ENCODE measurements around the gene GNPTG. TPM values are rescaled to one million over a fixed set of nuclear protein-coding genes. Genes with fewer than 3 reads are reported as not detected.

Gene GNPTG
- total RNA-seq, 1 donor from 2014 or later: 49.7 TPM

- Mint-ChIP-seq H3K4me1 (ENCODE audit: low read depth) (no peaks in the 10 kb centered on the region), H3K27me3 (no peaks in the 10 kb centered on the region), H3K36me3 (ENCODE audit: insufficient read depth) (peaks cover 1% of the 10 kb centered on the region), H3K27ac (no peak overlapping the region), H3K4me3 (ENCODE audit: low read depth) (no peak overlapping the region), H3K9me3 (ENCODE audit: low read depth) (no peaks in the 10 kb centered on the region)
- no peak for DNase-seq (ENCODE audit: low spot score, unreplicated experiment)
- no peak for TF ChIP-seq CTCF (IDR thresholded peaks at IDR 0.05; ENCODE audit: unreplicated experiment)
Measured at GRCh38 chr16:1366060-1366711, 14.5 kb downstream of the GNPTG start.

GRCh38 chr16:1366712-1367299 is 15.1 kb downstream of the GNPTG start:
- Mint-ChIP-seq H3K4me3 (ENCODE audit: low read depth) (no peak overlapping the region), H3K36me3 (ENCODE audit: insufficient read depth) (peaks cover 1% of the 10 kb centered on the region), H3K27me3 (no peaks in the 10 kb centered on the region), H3K9me3 (ENCODE audit: low read depth) (no peaks in the 10 kb centered on the region), H3K4me1 (ENCODE audit: low read depth) (no peaks in the 10 kb centered on the region), H3K27ac (no peak overlapping the region)
- no peak for DNase-seq (ENCODE audit: low spot score, unreplicated experiment)
- TF ChIP-seq CTCF (IDR thresholded peaks at IDR 0.05; ENCODE audit: unreplicated experiment): no peak

- no peak for TF ChIP-seq CTCF (IDR thresholded peaks at IDR 0.05; ENCODE audit: unreplicated experiment)
- H3K36me3 Mint-ChIP-seq (ENCODE audit: insufficient read depth): peaks cover 1% of the 10 kb centered on the region
- no peaks in the 10 kb centered on the region for H3K4me1 Mint-ChIP-seq (ENCODE audit: low read depth)
- H3K27me3 Mint-ChIP-seq: no peaks in the 10 kb centered on the region
- H3K9me3 Mint-ChIP-seq (ENCODE audit: low read depth): no peaks in the 10 kb centered on the region
- no peak for DNase-seq (ENCODE audit: low spot score, unreplicated experiment)
- H3K27ac Mint-ChIP-seq: no peak overlapping the region
- no peak overlapping the region for H3K4me3 Mint-ChIP-seq (ENCODE audit: low read depth)
Measured at GRCh38 chr16:1367486-1368174, 15.9 kb downstream of the GNPTG start.

DNA sequence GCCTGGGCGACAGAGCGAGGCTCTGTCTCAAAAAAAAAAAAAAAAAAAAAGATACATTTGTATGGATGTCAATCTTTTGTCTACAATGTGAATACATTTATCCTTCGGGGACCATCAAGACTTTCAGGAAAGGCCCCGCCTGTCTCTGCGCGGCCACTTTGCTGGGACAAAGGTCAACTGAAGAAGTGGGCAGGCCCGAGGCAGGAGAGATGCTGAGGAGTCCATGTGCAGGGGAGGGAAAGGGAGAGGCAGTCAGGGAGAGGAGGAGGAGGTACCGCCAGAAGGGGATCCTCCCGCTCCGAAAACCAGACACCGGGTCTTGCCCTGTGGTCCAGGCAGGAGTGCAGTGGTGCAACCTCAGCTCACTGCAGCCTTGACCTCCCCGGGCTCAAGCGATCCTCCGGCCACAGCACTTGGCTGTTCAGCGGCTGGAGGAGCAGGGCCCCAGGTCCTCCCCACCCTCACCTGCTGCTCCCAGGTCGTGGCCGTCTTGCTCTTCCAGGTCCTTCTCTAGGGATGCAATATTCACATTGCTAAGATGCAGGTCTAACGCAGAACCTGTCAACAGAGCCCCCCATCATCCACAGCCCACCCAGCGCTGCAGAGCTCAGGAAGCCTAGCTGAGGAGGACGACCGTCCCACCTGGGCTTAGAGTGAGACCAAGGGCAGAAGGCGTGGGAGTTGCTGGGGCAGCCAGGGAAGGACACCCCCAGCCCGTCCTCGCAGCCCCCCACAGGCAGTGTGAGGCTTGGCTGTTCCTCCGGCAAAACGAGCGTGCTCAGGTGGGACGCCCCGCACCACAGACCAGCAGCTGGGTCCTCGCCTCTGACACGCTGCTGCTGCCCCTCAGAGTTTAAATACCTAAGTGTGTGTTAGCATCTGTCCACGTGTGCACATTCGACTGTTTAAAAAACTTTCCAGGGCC is 19.6 kb downstream of the GNPTG start:
- no peak for DNase-seq (ENCODE audit: low spot score, unreplicated experiment)
- H3K4me1 Mint-ChIP-seq (ENCODE audit: low read depth): no peaks in the 10 kb centered on the region
- no peaks in the 10 kb centered on the region for H3K9me3 Mint-ChIP-seq (ENCODE audit: low read depth)
- H3K27me3 Mint-ChIP-seq: no peaks in the 10 kb centered on the region
- no peak overlapping the region for H3K27ac Mint-ChIP-seq
- H3K4me3 Mint-ChIP-seq (ENCODE audit: low read depth): no peak overlapping the region
- no peak for TF ChIP-seq CTCF (IDR thresholded peaks at IDR 0.05; ENCODE audit: unreplicated experiment)
- H3K36me3 Mint-ChIP-seq (ENCODE audit: insufficient read depth): no peaks in the 10 kb centered on the region
